ENCODE results near the gene DNAJB8.

The DNAJB8 gene

GRCh38 chr3:128487538-128487812, 20.8 kb upstream of the DNAJB8 start:
- peaks cover 7 to 63% of the 10 kb centered on the region in 2 donors for H3K4me1 ChIP-seq (ENCODE audit: control insufficient read depth in 1 of 2, insufficient read depth in 2 of 2, low read length in 2 of 2)
- no peaks in the 10 kb centered on the region for H3K9me3 ChIP-seq (ENCODE audit: control insufficient read depth in 1 of 2, low read length in 2 of 2)
- peaks cover 96% of the 10 kb centered on the region for H3K27me3 ChIP-seq (ENCODE audit: low read depth, low read length)
- no peak overlapping the region for H3K27ac ChIP-seq (ENCODE audit: low read length)
- H3K36me3 ChIP-seq (ENCODE audit: control insufficient read depth in 1 of 2, insufficient read depth in 2 of 2, low read length in 2 of 2): no peaks in the 10 kb centered on the region
- H3K4me3 ChIP-seq (ENCODE audit: low read depth in 1 of 2, low read length in 2 of 2): peak overlapping the region; percentile 60 to 68

- Histone ChIP-seq H3K27ac (ENCODE audit: low read length) (no peak overlapping the region), H3K4me3 (ENCODE audit: low read depth in 1 of 2, low read length in 2 of 2) (peak overlapping the region; percentile 60 to 68), H3K27me3 (ENCODE audit: low read depth, low read length) (peaks cover 97% of the 10 kb centered on the region), H3K36me3 (ENCODE audit: control insufficient read depth in 1 of 2, insufficient read depth in 2 of 2, low read length in 2 of 2) (no peaks in the 10 kb centered on the region), H3K4me1 (ENCODE audit: control insufficient read depth in 1 of 2, insufficient read depth in 2 of 2, low read length in 2 of 2) (peaks cover 7 to 65% of the 10 kb centered on the region in 2 donors), H3K9me3 (ENCODE audit: control insufficient read depth in 1 of 2, low read length in 2 of 2) (no peaks in the 10 kb centered on the region)
Measured at GRCh38 chr3:128486681-128487537, 20.2 kb upstream of the DNAJB8 start.

GRCh38 chr3:128486205-128486628, 19.5 kb upstream of the DNAJB8 start:
- Histone ChIP-seq H3K9me3 (ENCODE audit: control insufficient read depth in 1 of 2, low read length in 2 of 2) (no peaks in the 10 kb centered on the region), H3K36me3 (ENCODE audit: control insufficient read depth in 1 of 2, insufficient read depth in 2 of 2, low read length in 2 of 2) (no peaks in the 10 kb centered on the region), H3K27me3 (ENCODE audit: low read depth, low read length) (peaks cover 96% of the 10 kb centered on the region), H3K4me1 (ENCODE audit: control insufficient read depth in 1 of 2, insufficient read depth in 2 of 2, low read length in 2 of 2) (peaks cover 7 to 65% of the 10 kb centered on the region in 2 donors), H3K4me3 (ENCODE audit: low read depth in 1 of 2, low read length in 2 of 2) (peak overlapping the region in 1 of 2 donors; percentile 68), H3K27ac (ENCODE audit: low read length) (no peak overlapping the region)

- peaks cover 7 to 63% of the 10 kb centered on the region in 2 donors for H3K4me1 ChIP-seq (ENCODE audit: control insufficient read depth in 1 of 2, insufficient read depth in 2 of 2, low read length in 2 of 2)
- H3K4me3 ChIP-seq (ENCODE audit: low read depth in 1 of 2, low read length in 2 of 2): no peak overlapping the region
- H3K27ac ChIP-seq (ENCODE audit: low read length): no peak overlapping the region
- no peaks in the 10 kb centered on the region for H3K9me3 ChIP-seq (ENCODE audit: control insufficient read depth in 1 of 2, low read length in 2 of 2)
- no peaks in the 10 kb centered on the region for H3K36me3 ChIP-seq (ENCODE audit: control insufficient read depth in 1 of 2, insufficient read depth in 2 of 2, low read length in 2 of 2)
- peaks cover 94% of the 10 kb centered on the region for H3K27me3 ChIP-seq (ENCODE audit: low read depth, low read length)
Measured at GRCh38 chr3:128485282-128486204, 18.9 kb upstream of the DNAJB8 start.

- H3K9me3 ChIP-seq (ENCODE audit: control insufficient read depth in 1 of 2, low read length in 2 of 2): no peaks in the 10 kb centered on the region
- peaks cover 85% of the 10 kb centered on the region for H3K27me3 ChIP-seq (ENCODE audit: low read depth, low read length)
- H3K36me3 ChIP-seq (ENCODE audit: control insufficient read depth in 1 of 2, insufficient read depth in 2 of 2, low read length in 2 of 2): no peaks in the 10 kb centered on the region
- peaks cover 1 to 54% of the 10 kb centered on the region in 2 donors for H3K4me1 ChIP-seq (ENCODE audit: control insufficient read depth in 1 of 2, insufficient read depth in 2 of 2, low read length in 2 of 2)
- no peak overlapping the region for H3K27ac ChIP-seq (ENCODE audit: low read length)
- no peak overlapping the region for H3K4me3 ChIP-seq (ENCODE audit: low read depth in 1 of 2, low read length in 2 of 2)
Measured at GRCh38 chr3:128484404-128485281, 18.0 kb upstream of the DNAJB8 start.

- Histone ChIP-seq H3K4me3 (ENCODE audit: low read depth in 1 of 2, low read length in 2 of 2) (peak overlapping the region in 1 of 2 donors; percentile 14), H3K27ac (ENCODE audit: low read length) (no peak overlapping the region), H3K36me3 (ENCODE audit: control insufficient read depth in 1 of 2, insufficient read depth in 2 of 2, low read length in 2 of 2) (no peaks in the 10 kb centered on the region), H3K4me1 (ENCODE audit: control insufficient read depth in 1 of 2, insufficient read depth in 2 of 2, low read length in 2 of 2) (peaks cover 0 to 45% of the 10 kb centered on the region in 2 donors), H3K9me3 (ENCODE audit: control insufficient read depth in 1 of 2, low read length in 2 of 2) (no peaks in the 10 kb centered on the region), H3K27me3 (ENCODE audit: low read depth, low read length) (peaks cover 77% of the 10 kb centered on the region)
Measured at GRCh38 chr3:128483657-128484403, 17.1 kb upstream of the DNAJB8 start.

- Histone ChIP-seq H3K4me3 (ENCODE audit: low read depth in 1 of 2, low read length in 2 of 2) (peak overlapping the region in 1 of 2 donors; percentile 14), H3K27me3 (ENCODE audit: low read depth, low read length) (peaks cover 68% of the 10 kb centered on the region), H3K36me3 (ENCODE audit: control insufficient read depth in 1 of 2, insufficient read depth in 2 of 2, low read length in 2 of 2) (no peaks in the 10 kb centered on the region), H3K4me1 (ENCODE audit: control insufficient read depth in 1 of 2, insufficient read depth in 2 of 2, low read length in 2 of 2) (peaks cover 0 to 37% of the 10 kb centered on the region in 2 donors), H3K9me3 (ENCODE audit: control insufficient read depth in 1 of 2, low read length in 2 of 2) (no peaks in the 10 kb centered on the region), H3K27ac (ENCODE audit: low read length) (no peak overlapping the region)
Measured at GRCh38 chr3:128482666-128483656, 16.3 kb upstream of the DNAJB8 start.

GRCh38 chr3:128482175-128482574, 15.5 kb upstream of the DNAJB8 start:
- peaks cover 0 to 29% of the 10 kb centered on the region in 2 donors for H3K4me1 ChIP-seq (ENCODE audit: control insufficient read depth in 1 of 2, insufficient read depth in 2 of 2, low read length in 2 of 2)
- no peak overlapping the region for H3K27ac ChIP-seq (ENCODE audit: low read length)
- peaks cover 60% of the 10 kb centered on the region for H3K27me3 ChIP-seq (ENCODE audit: low read depth, low read length)
- H3K9me3 ChIP-seq (ENCODE audit: control insufficient read depth in 1 of 2, low read length in 2 of 2): no peaks in the 10 kb centered on the region
- no peak overlapping the region for H3K4me3 ChIP-seq (ENCODE audit: low read depth in 1 of 2, low read length in 2 of 2)
- no peaks in the 10 kb centered on the region for H3K36me3 ChIP-seq (ENCODE audit: control insufficient read depth in 1 of 2, insufficient read depth in 2 of 2, low read length in 2 of 2)

GRCh38 chr3:128481438-128481942, 14.8 kb upstream of the DNAJB8 start:
- H3K27ac ChIP-seq (ENCODE audit: low read length): no peak overlapping the region
- H3K9me3 ChIP-seq (ENCODE audit: control insufficient read depth in 1 of 2, low read length in 2 of 2): no peaks in the 10 kb centered on the region
- H3K4me3 ChIP-seq (ENCODE audit: low read depth in 1 of 2, low read length in 2 of 2): no peak overlapping the region
- peaks cover 54% of the 10 kb centered on the region for H3K27me3 ChIP-seq (ENCODE audit: low read depth, low read length)
- no peaks in the 10 kb centered on the region for H3K36me3 ChIP-seq (ENCODE audit: control insufficient read depth in 1 of 2, insufficient read depth in 2 of 2, low read length in 2 of 2)
- peaks cover 0 to 22% of the 10 kb centered on the region in 2 donors for H3K4me1 ChIP-seq (ENCODE audit: control insufficient read depth in 1 of 2, insufficient read depth in 2 of 2, low read length in 2 of 2)

All from muscle layer of duodenum (tissue), 2 donors.